Ecto neural progenitor cell (in vitro differentiated cells): ENCODE measurements around the gene BNC2.

Source experiments
- DNase-seq: peaks from one replicate; pipeline ENCODE4 v3.0.0-alpha.2; 2018; ENCODE audit warnings: low spot score

BNC2 gene

GRCh38 chr9:16673171-16673570 is 197.3 kb downstream of the BNC2 start:
- no peak for DNase-seq

- no peak for DNase-seq
Observed at GRCh38 chr9:16672501-16672900, 198.0 kb downstream of the BNC2 start.

GRCh38 chr9:16671591-16672137 is 198.8 kb downstream of the BNC2 start:
- DNase-seq, result no peak

- DNase-seq, result no peak
Observed at GRCh38 chr9:16670791-16671190, 199.7 kb downstream of the BNC2 start.

- DNase-seq, result no peak
Observed at GRCh38 chr9:16668734-16669295, 201.7 kb downstream of the BNC2 start.

- DNase-seq, result no peak
Observed at GRCh38 chr9:16664211-16664610, 206.3 kb downstream of the BNC2 start.

GRCh38 chr9:16661816-16662215 is 208.7 kb downstream of the BNC2 start:
- DNase-seq, result no peak

- DNase-seq, result no peak
Observed at GRCh38 chr9:16659096-16659495, 211.4 kb downstream of the BNC2 start.

- no peak for DNase-seq
Observed at GRCh38 chr9:16656432-16657169, 213.9 kb downstream of the BNC2 start.

- DNase-seq, result no peak
Observed at GRCh38 chr9:16654596-16655126, 215.8 kb downstream of the BNC2 start.

GRCh38 chr9:16653491-16654399 is 216.7 kb downstream of the BNC2 start:
- DNase-seq, result peak; percentile 45

GRCh38 chr9:16652582-16652981 is 217.9 kb downstream of the BNC2 start:
- DNase-seq, result no peak

GRCh38 chr9:16651446-16651964 is 219.0 kb downstream of the BNC2 start:
- no peak for DNase-seq

- no peak for DNase-seq
Observed at GRCh38 chr9:16645970-16646369, 224.5 kb downstream of the BNC2 start.

- no peak for DNase-seq
Observed at GRCh38 chr9:16642421-16643109, 227.9 kb downstream of the BNC2 start.

GRCh38 chr9:16640649-16641048 is 229.8 kb downstream of the BNC2 start:
- no peak for DNase-seq

GRCh38 chr9:16639644-16640043 is 230.8 kb downstream of the BNC2 start:
- DNase-seq, result no peak

- no peak for DNase-seq
Observed at GRCh38 chr9:16637911-16638310, 232.6 kb downstream of the BNC2 start.

- DNase-seq, result no peak
Observed at GRCh38 chr9:16637218-16637617, 233.3 kb downstream of the BNC2 start.

GRCh38 chr9:16633794-16634193 is 236.7 kb downstream of the BNC2 start:
- DNase-seq, result no peak

GRCh38 chr9:16628413-16628812 is 242.1 kb downstream of the BNC2 start:
- no peak for DNase-seq

- DNase-seq, result no peak
Observed at GRCh38 chr9:16627967-16628366, 242.5 kb downstream of the BNC2 start.
